ENCODE results near the gene ZFHX3.

Gene ZFHX3

DNA sequence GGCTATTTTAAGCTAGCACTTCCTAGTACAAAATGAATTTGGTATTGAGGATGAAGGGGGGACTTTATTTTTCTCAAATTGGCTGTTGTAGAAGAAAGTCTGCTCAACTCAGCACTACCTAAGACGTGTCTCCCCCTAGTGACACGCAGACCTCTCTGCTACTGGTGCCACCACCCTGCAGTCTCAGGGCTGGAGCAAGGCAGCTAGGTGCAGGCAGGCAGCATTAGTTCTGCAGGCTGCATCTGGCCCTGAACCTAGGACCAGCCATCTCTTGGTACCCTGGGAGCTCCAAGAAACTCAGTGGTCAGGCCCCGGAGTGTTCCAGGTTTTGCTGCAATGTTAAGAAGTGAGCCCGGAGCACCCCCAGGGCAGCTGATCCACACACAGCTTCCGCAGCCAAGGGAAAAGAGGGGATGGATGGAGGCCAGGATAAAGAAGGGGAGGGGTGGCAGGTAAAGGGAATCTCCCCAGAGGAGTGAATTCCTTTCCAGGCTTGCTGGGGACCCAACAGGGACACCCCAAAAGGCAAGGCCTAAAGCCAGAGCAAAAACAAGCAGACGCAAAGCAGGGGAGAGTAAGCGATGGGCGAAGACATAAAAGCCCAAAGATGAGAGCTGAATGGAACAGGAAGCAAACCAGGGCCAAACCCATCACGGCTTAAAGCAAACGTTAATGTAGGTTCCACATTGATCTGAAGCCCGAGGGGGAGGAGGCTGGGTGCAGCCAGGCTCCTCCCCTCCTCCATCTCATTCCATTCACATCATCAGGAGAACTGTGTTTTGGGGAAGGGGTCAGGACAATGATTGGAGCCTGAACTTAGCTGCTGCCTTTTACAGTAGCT is 200.5 kb downstream of the ZFHX3 start:
- no peak for DNase-seq (ENCODE audit: low read depth)

DNA sequence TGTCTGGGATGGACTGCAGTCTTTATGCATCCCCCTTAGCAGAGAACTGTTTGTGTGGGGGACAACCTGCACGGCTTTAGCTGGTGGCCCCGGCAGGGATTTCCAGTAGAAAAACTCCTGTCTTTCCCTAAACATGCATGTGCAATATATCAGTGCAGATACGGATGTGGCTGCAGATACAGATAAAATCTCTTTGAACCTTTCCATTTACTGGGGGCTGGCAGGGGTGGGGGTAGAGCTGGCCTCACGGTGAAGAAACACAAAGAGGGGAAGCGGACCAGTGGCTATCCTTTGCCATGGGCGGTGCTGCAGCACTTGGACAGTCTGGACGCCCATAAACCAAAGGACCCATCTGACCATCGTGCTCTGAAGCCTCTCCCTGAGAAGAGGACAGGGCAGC is 201.3 kb downstream of the ZFHX3 start:
- DNase-seq (ENCODE audit: low read depth), result no peak

DNA sequence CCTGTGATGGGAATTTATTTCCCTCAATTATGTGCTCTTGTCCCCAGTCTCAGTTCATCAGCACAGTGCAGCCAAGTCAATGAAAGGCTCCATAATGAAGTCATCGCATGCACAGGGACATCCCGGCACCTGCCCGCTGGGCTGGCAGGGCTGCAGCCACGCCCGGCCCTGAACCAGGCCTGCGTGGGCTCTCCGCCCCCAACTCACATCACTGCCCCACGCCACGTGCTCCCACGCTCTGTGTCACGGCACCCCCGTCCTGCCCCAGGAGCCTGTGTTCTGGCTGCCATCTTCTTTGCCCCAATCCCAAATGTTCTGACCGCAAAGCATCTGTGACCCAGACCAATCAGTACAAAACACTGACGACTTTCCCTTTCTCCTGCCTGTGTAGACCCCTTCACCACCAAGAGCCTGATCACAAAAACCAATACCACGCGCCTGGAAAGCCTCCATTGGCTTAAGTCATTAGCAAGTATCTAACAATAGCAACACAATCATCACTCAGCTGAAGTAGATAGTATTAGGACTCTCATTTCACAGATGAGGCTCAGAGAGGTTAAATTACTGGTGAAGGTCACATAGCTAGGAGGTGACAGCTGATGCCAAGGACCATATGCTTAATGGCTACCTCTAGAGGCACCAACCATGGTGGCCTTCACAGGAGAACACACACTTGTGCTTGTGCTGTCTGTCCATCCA is 202.5 kb downstream of the ZFHX3 start:
- DNase-seq (ENCODE audit: low read depth), result no peak

DNA sequence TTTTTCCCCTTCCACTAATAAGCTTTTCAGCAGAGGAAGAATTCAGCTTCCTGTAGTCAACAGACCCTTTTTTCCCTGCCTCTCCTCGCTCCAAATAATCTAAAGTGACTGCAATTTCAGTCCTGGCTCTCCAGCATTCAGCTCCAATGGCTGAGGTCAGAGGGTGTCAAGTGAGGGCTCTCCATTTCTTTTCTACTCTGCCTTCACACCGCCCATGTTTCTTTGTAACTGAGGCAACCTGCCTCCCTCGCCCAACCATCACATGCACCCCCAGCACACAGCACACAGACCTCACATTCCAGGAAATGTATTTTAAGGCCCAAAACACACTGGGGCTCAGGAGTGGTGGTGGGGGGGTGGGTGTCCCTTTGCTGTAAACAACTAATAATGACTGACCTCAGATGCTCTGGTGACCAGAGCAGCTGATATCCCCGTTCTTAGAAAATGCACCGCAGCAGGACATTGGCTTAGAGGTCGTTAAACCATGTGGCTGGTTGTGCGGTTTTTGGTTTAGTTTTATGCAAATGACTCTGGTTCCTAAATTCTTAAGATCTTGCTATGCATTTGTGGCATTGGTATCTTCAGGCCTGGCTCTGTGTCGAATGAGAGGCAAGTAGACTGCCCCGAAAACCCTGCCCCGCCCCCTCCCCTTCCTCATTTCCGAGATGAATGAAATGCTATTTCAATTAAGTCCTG is 203.6 kb downstream of the ZFHX3 start:
- DNase-seq (ENCODE audit: low read depth), result no peak

DNA sequence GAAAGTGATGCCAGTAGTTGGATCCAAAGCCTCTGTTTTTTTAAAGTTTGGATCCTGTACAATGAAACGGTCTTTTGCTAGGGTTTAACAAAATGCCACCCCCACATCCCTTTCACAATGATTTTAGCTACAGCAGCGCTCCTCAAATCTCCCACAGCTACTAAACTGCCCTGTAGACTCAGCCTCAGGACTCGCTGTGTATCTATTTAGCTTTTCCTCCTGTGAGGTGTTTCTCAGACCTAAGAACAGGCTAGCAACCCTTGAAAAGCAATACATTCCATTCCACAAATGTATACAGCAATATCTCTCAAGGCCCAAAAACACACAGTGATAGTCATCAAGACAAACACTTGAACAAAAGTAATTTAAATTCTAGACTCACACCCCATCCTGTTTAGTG is 206.4 kb downstream of the ZFHX3 start:
- no peak for DNase-seq (ENCODE audit: low read depth)

DNA sequence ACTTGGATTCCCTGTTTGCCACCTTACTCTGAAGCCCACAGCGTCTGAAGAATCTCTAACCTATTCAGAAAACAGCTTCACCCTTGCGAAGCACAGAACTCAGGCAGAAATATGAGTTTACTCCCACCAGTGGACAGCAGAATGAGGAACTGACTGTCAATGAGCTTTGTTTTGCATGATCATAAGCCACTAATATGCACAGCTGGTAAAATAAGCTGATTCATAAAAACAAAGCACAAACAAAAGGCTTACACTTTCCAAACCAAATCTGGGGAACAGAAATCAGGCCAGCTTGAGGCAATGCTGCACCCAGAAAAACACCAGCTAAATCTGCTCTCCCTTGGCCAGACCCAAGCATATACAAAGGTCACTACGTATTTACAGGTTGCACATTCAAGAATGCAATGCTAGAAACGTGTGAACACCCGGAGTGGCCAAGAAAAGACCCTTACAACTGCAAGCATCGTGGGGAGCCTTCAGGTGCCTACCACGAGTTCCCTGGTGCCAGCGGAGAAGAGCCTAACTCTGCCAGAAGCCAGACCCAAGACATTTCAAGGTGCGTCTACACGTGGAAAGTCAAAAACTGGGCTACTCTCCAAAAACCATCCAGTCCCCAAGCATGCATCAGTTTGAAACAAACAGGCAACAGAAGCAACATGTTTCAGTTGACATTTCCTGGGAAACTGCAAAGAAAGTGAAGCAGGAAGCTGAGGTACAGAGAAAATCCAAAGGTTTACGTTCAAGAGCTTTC is 207.1 kb downstream of the ZFHX3 start:
- no peak for DNase-seq (ENCODE audit: low read depth)

DNA sequence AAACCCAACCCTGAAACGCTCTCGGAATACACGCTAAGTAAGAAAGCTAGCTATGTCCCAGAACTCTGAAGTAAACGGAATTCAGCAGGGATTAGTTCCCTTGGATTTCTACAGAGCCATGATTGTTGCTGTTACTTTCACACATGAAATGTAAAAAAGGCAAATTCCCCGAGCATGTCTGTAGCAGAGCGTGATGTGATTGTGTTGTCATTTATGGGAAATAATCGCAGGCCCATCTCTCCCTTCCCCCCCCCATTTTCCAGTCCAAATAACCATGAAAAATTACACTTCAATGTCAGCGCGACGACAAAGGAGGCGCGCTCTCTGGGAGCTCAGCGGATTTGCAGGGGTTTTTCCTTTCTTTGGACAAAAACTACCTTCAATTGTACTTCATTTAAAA is 209.0 kb downstream of the ZFHX3 start:
- no peak for DNase-seq (ENCODE audit: low read depth)

DNA sequence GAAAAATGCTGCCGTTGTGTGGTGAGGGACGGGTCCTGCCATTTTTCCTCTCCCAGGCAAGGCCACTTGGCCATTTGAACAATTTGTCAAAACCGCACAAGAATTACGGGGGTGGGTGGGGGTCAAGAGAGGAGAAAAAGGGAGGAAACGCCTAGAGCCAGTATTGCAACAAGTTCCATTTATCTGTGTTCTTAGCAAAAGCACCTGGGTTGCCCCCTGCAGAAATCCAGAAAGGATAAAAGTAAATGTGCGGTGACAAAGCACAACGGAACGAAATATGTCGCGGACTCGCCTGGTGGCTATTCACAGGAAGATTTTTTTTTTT is 209.4 kb downstream of the ZFHX3 start:
- no peak for DNase-seq (ENCODE audit: low read depth)

DNA sequence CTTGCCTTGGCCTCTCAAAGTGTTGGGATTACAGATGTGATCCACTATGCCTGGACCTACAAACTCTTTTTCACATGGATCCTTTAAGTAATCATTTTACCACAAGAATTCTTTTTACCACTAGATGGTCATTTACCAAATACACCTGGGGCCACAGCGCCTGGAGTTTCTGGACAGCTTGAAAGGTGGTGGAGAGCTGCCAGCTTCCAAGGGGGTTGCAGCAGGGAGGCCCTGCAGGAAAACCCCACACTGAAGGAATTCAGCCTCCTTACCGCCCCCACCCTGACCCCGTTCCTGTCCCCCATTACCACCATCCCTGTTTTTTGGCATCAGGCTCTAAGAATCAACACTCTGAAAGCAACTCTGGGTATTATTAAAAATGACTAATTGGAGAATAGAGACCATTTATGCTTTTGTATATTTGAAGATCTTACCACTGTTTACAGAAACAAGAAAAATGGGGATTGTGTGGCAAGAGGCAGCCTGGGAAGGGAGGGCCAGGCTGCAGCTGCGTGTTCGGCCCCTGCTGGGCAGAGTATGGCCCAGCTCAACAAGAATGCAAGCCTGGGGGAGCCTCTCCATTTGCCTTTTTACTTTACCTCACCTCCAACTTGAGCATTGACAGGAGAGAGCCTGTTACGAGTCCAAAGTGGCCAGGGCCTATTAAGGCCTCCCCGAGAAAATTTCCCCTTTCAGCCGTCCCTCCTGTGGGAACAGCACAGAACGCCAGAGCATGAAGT is 209.9 kb downstream of the ZFHX3 start:
- no peak for DNase-seq (ENCODE audit: low read depth)

DNA sequence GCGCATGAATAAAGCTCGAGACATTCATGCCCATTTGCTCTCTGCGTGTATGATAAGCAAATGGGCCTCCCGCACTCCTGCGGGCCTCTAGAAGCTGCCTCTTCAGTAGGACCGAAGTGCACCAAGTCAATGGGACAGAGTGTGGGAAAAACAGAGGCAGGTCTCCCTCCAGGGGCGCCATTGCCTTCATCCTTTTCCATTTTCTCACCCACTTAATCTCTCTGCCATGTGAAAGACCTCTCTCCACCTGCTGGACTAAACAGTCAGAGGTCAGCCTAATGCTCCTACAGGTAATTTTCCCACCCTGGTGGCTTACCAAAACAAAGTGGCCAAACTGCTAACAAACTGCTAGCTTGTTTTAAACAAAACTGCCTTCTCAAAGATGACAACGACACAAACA is 210.9 kb downstream of the ZFHX3 start:
- no peak for DNase-seq (ENCODE audit: low read depth)

DNA sequence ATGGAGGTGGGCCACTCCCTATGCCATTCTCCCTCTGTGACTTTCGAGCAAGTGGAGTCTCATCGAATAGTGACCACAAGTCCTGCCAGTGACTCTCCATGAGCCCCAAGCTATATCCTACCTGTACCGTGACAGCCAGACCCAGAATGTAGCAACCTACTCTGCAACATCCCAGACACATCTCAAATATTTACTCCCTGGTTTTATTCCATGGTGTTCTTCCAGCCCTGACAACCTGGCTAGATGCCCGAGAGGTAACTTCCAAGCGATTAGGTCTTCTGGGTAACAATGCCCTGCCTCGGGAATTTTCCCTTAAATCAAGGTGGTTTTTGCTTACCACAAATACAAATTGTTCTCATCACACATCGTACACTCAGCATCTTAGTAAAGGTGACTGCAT is 211.7 kb downstream of the ZFHX3 start:
- no peak for DNase-seq (ENCODE audit: low read depth)

DNA sequence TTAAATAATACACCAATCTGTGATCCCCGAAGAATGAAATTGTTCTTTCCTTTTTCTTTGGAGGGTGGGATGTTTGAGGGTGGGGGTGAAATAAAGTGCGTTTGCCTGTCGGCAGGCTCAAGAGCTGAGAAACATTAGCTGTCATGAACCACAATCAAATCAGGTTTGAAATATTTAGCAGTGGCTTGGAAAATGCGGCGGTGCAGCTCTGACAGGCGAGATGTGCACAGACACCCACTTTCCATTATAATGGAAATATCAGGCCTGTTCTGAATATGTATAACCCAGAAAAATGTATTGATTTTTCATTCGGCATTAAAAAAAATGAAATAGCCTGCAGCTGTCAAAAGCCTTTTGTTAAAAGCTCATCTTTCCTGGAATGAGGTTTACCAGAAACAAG is 212.8 kb downstream of the ZFHX3 start:
- no peak for DNase-seq (ENCODE audit: low read depth)

DNA sequence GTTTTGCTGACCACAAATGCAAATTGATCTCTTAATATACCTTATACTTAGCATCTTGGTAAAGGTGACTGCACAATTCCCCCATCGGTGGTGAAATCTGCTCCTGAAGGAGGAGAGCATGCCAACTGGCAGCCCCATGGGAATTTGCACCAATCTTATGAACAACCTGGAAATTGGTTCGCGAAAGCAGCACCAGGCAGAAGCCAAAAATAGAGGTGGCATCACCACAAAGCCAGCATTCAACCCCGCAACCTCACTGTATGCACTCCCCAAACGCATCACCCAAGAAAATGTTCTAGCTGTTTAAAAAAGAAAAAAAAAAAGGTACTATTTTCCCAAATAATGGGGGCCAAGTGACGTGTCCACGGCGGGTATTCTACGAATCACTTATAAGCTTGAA is 213.4 kb downstream of the ZFHX3 start:
- DNase-seq (ENCODE audit: low read depth), result no peak

DNA sequence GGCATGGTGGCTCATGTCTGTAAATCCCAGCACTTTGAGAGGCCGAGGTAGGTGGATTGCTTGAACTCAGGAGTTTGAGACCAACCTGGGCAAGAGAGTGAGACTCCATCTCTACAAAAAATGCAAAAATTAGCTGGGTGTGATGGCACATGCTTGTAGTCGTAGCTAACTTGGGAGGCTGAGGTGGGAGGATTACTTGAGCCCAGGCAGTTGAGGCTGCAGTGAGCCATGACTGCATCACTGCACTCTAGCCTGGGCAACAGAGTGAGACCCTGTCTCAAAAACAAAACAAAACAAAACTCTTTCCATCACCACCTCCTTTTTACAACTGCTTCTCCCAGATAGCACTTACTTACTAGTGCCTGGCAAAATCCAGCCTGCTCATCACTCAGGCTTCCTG is 214.0 kb downstream of the ZFHX3 start:
- DNase-seq (ENCODE audit: low read depth), result no peak

DNA sequence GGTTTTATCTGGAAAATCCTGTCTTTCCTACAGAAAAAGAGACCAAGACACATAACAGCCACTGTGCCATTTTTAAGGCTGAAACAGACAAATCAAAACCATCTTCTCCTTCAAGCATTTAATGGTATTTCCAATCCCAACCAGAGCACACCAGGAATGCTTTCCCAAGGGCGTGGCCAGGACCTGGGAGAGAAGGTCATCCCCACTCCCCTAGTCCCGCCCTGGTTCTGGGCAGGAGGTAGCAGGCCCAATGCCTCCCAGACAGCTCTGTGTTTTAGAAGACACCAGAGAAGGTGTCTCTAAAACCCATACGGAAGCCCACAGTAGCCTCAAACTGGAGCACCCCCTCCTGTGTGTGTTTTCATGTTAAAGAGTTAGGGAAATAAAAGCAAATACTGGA is 214.4 kb downstream of the ZFHX3 start:
- DNase-seq (ENCODE audit: low read depth), result no peak

DNA sequence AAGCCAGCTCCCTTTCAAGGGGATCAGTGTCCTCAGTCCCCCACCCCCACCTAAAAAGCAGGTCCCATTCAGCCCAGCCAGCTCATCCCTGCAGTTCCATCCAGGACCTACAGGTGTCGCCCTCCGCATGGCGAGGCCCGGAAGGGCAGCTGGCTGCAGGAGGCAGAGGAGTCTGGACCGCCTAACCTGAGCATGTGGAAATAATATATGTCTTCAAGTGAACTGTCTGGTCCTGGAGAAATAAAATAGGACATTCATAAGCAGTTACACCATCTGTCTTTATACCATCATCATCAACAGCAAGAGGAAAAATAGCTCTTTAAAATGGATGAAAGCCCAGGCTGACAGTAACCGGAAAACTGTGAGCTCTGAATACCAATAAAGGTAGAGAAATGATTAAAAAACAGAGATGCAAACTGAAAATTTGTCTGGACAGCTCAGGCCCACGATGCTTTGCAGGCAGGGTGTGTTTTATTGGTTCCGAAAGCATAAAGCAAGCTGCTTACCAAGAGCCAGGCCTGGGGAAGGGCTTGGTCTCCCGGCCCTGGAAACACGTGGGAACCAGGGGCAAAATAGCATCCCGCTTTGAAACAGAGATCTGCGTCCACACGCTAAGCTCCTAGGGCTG is 215.2 kb downstream of the ZFHX3 start:
- peak; percentile 51 for DNase-seq (ENCODE audit: low read depth)

DNA sequence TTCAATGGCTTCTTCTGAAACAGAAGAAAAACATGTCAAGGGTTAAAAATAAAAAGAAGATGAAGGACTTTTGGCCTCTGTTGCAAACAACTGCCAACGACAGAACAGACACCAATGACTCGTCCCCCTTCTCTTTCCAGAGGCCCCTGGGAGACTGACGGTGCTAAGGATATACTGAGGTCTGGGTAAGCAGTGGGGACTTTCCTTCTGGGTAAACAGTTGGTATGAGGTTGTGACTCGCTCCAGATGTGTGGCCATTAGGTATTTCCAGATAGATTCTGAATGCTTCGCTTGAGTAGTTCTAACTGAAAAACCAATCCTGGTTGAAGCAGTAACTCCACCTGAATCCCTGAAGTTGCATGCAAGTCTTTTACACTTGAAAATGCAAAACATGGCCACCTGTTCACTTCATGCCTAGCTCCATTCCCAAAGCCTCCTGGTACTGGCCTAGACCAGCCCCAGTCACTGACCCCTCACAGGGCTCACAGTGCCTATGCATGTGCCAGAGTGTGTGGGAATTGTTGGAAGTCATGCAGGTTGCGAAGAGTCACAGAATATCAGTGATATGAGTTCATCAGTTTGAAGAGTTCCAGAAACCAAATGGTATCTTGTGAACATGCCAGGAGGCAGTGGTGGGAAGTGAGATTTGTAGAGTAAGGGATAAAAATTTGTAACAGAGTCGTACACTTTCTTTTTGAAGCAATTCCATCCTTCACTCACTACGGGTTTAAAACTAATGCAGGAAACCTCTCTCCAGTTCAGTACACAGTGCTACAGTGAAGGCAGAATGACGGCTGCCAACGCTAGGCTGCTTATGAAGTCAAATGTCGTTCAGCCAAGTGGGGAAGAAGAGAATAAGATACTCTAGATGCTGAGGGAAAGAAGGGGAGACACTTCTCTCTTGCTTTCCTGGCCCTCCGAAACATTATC is 217.8 kb downstream of the ZFHX3 start:
- DNase-seq (ENCODE audit: low read depth), result no peak

DNA sequence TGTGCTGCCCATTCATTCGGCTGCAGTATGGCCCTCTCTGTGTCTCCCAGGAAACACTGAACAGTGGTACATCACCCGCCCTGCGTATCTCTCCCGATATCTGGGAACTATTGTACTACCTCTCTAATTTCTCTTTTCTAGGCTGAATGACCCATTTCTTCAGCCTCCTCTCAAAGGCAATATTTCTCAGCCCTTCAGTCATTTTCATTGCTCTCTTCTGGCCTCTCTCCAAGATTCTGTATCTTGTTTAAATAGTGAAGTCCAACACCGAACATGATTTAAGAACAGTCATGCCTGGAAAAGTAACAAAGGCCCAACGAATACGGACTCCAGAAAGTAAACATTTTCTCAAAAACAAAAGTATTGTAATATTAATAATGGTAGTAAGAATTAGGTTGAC is 220.1 kb downstream of the ZFHX3 start:
- no peak for DNase-seq (ENCODE audit: low read depth)

DNA sequence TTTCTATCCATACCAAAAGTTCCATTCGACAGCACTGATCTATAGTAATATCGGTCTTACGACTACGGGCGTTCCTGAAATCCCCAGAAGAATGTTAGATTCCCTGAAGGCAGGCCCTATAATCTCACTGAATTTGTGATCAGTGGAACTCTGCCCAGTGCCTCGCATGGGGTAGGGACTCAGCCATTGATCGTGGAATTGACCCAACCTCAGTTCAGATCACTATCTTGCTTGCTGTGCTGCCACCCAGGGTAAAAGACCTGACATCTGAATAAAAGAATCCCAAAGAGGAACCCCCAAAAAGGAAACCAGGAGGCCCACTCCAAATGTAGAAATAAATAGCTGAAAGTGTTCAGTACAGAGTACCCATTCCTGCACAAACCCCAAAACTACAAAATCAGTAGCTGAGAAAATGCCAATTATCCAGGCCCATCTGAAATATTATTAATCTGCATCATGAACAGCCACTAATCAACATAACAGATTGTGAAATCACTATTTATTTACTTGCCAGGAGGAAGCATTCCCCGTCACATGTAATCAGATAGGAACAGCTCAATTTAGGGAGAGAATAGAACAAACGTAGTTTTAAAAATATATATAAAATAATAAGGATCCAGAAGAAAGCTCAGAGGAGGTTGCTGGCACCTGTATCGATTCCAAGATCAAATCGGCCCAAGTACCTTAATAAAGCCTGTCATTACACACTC is 221.9 kb downstream of the ZFHX3 start:
- no peak for DNase-seq (ENCODE audit: low read depth)

DNA sequence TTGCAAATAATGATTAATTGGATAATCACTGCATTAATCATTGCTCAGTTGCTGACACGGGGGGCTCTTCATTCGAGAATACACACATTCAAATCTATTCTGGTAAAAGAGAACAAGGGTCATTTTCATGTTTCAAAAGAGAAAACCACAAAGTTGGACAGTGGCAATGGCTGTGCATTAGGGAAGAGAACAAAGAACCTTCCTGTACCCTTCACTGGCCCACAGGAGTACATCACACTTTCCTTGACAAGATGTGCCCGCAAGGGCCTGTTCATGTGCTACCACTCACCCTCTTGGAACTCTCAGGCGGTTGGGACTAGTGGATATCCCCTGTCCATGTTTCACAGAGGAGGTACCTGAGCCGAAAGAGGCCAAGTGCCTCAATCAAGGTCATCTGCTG is 223.2 kb downstream of the ZFHX3 start:
- no peak for DNase-seq (ENCODE audit: low read depth)

All from stimulated activated CD8-positive, alpha-beta memory T cell treated with anti-CD3 and anti-CD28 coated beads, Interleukin-4, amount 100 ng/mL, for 24 hours (primary cell).